K562 (cell line): Measurements from ENCODE around the gene ARHGEF38.

Experiments
- EGR1 ChIP-seq: fragments of 450-650 bp; conservative IDR thresholded peaks from 2 replicates; pipeline ENCODE4 v1.6.1; 2017; ENCODE audit warnings: mild to moderate bottlenecking
- FOXM1 ChIP-seq, 2 experiments: fragments of 450-650 bp in 1 of 2; sonication (generic) in 1 of 2; formaldehyde crosslinking in 1 of 2; IDR thresholded peaks; 2 replicates each; pipeline versions ENCODE4 v1.6.1 to v1.9.0; 2017 to 2022; ENCODE audit warnings: low read depth in 2 of 2, mild to moderate bottlenecking in 2 of 2, missing genetic modification reagents in 1 of 2, moderate library complexity in 1 of 2
- KLF1 ChIP-seq: fragments of 450-650 bp; IDR thresholded peaks from 2 replicates; pipeline ENCODE4 v1.6.1; 2016; ENCODE audit warnings: missing genetic modification characterization, missing compliant biosample characterization
- L3MBTL2 ChIP-seq: fragments of 450-650 bp; IDR thresholded peaks from 2 replicates; pipeline ENCODE4 v1.6.1; 2016; ENCODE audit warnings: mild to moderate bottlenecking, moderate library complexity
- NR1H2 ChIP-seq: sonication (generic); formaldehyde crosslinking; IDR thresholded peaks from 2 replicates; pipeline ENCODE4 v1.4.0; 2020; ENCODE audit warnings: mild to moderate bottlenecking, missing genetic modification reagents
- POLR2A ChIP-seq: fragments of 450-650 bp; conservative IDR thresholded peaks from 2 replicates; pipeline ENCODE4 v1.6.1; 2016
- SMARCA4 ChIP-seq: fragments of 450-650 bp; IDR thresholded peaks from 2 replicates; pipeline ENCODE4 v1.6.1; 2016
- TRIM28 ChIP-seq: fragments of 450-650 bp; IDR thresholded peaks from 2 replicates; pipeline ENCODE4 v1.6.1; 2017
- ZNF77 ChIP-seq: fragments of 250-450 bp; sonication (Bioruptor Pico); IDR thresholded peaks from 2 replicates; pipeline ENCODE4 v1.5.0; 2020
- TF ChIP-seq, protein P1 (sequence below): fragments of 250-450 bp; sonication (Bioruptor Pico); IDR thresholded peaks from 2 replicates; pipeline ENCODE4 v1.5.0; 2021; ENCODE audit warnings: mild to moderate bottlenecking, borderline replicate concordance
- TF ChIP-seq, protein P2 (sequence below), 3 experiments: IDR thresholded peaks in 2 of 3; conservative IDR thresholded peaks in 1 of 3; 2 replicates each; pipeline ENCODE4 v1.5.1; 2011 to 2012; ENCODE audit warnings: low read length in 3 of 3, mild to moderate bottlenecking in 3 of 3, control low read depth in 2 of 3, improper control_type of control experiment in 1 of 3, inconsistent platforms in 1 of 3, low read depth in 1 of 3, mixed read lengths in 1 of 3, moderate library complexity in 1 of 3; ENCODE audit not compliant: insufficient read depth in 2 of 3

DNA sequence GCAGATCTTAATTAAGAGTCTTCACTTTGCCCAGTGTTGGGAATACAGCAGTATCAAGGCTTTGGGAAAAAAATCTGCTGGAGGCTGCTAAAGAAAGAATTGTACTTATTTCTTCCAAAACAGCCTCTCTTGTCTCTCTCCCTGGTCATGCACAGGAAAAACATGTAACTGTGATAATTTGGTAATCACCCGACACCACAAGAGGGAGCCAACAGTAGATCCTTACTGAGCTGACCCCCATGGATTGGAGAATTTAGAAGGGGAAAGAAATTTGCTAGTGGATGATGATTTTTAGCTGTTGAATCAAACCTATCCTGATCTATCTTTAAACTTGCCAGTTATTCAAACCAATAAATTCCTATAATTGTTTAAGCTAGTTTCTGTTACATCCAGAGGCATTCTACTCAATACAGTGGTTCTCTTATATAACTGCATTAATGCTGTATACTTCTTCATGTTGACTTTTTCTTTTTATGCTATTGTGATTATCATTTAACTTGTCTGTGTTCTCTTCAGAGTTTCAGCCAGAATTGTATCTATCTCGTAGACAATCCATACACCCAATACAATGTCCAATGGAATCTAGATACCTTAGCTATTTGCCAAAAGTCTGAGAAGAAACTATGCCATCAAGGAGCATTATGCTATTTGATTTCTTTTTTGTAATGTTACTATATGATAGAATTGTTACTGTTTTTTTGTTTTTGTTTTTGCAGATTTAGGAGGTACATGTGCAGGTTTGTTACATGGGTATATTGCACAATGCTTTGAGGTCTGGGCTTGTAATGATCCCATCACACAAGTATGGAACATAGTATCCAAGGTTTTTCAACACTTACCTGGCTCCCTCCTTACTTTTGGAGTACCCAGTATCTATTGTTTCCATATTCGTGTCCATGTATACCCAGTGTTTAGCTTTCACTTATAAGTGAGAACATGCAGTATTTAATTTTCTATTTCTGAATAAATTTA is 31.3 kb upstream of the ARHGEF38 start:
- TF ChIP-seq FOXM1 (IDR thresholded peaks at IDR 0.05; ENCODE audit: low read depth) (no peak), FOXM1 (CRISPR knock-in tag; IDR thresholded peaks at IDR 0.05; ENCODE audit: low read depth) (no peak), SMARCA4 (no peak), TRIM28 (no peak), NR1H2 (CRISPR knock-in tag) (no peak), POLR2A (no peak), ZNF77 (CRISPR knock-in tag) (no peak), KLF1 (tag) (no peak), EGR1 (no peak), L3MBTL2 (no peak)
- TF ChIP-seq, protein P1, sequence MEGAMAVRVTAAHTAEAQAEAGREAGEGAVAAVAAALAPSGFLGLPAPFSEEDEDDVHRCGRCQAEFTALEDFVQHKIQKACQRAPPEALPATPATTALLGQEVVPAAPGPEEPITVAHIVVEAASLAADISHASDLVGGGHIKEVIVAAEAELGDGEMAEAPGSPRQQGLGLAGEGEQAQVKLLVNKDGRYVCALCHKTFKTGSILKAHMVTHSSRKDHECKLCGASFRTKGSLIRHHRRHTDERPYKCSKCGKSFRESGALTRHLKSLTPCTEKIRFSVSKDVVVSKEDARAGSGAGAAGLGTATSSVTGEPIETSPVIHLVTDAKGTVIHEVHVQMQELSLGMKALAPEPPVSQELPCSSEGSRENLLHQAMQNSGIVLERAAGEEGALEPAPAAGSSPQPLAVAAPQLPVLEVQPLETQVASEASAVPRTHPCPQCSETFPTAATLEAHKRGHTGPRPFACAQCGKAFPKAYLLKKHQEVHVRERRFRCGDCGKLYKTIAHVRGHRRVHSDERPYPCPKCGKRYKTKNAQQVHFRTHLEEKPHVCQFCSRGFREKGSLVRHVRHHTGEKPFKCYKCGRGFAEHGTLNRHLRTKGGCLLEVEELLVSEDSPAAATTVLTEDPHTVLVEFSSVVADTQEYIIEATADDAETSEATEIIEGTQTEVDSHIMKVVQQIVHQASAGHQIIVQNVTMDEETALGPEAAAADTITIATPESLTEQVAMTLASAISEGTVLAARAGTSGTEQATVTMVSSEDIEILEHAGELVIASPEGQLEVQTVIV (CRISPR knock-in tag), result no peak
- TF ChIP-seq, protein P2, sequence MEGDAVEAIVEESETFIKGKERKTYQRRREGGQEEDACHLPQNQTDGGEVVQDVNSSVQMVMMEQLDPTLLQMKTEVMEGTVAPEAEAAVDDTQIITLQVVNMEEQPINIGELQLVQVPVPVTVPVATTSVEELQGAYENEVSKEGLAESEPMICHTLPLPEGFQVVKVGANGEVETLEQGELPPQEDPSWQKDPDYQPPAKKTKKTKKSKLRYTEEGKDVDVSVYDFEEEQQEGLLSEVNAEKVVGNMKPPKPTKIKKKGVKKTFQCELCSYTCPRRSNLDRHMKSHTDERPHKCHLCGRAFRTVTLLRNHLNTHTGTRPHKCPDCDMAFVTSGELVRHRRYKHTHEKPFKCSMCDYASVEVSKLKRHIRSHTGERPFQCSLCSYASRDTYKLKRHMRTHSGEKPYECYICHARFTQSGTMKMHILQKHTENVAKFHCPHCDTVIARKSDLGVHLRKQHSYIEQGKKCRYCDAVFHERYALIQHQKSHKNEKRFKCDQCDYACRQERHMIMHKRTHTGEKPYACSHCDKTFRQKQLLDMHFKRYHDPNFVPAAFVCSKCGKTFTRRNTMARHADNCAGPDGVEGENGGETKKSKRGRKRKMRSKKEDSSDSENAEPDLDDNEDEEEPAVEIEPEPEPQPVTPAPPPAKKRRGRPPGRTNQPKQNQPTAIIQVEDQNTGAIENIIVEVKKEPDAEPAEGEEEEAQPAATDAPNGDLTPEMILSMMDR (IDR thresholded peaks at IDR 0.05 in 2 of 3, conservative IDR thresholded peaks at IDR 0.05 in 1 of 3; ENCODE audit: insufficient read depth in 2 of 3, low read depth in 1 of 3, low read length in 3 of 3), result peak; percentile 57 to 64 (median 63)
